Activated B cell treated with CpG ODN at 0.5 μM for 24 hours (primary cell): Measurements from ENCODE around the gene RBM25. TPM values are rescaled to one million over a fixed set of nuclear protein-coding genes. Genes with fewer than 3 reads are reported as not detected.

Experiments
- ATAC-seq: fragments of 200-7000 bp; cut with Tn5 transposase; one replicate; pipeline ENCODE4 v1.10.0; 2021; ENCODE audit warnings: low read depth, mild to moderate bottlenecking, moderate library complexity
- CTCF ChIA-PET: fragments of 350-600 bp; sonication (Branson Sonifier 250); formaldehyde crosslinking; loops from one replicate; lab custom pipeline; 2021; ENCODE audit warnings: antibody characterized with exemption; lab: Charles Lee
- POLR2A ChIA-PET: fragments of 350-600 bp; sonication (Branson Sonifier 250); formaldehyde crosslinking; loops from one replicate; lab custom pipeline; 2021; ENCODE audit warnings: antibody characterized with exemption; lab: Charles Lee
- DNase-seq: peaks from one replicate; pipeline ENCODE4 v3.0.0; 2022
- H3K27ac Mint-ChIP-seq: one replicate; pipeline ENCODE4 v1.8.0; 2020; ENCODE audit warnings: mixed read lengths
- H3K27me3 Mint-ChIP-seq: one replicate; pipeline ENCODE4 v1.8.0; 2021; ENCODE audit warnings: mixed read lengths
- H3K36me3 Mint-ChIP-seq: one replicate; pipeline ENCODE4 v1.8.0; 2021; ENCODE audit warnings: low read depth, mixed read lengths
- H3K4me1 Mint-ChIP-seq: one replicate; pipeline ENCODE4 v1.8.0; 2021; ENCODE audit warnings: mixed read lengths
- H3K4me3 Mint-ChIP-seq: one replicate; pipeline ENCODE4 v1.8.0; 2020; ENCODE audit warnings: mild to moderate bottlenecking, mixed read lengths
- H3K9me3 Mint-ChIP-seq: one replicate; pipeline ENCODE4 v1.8.0; 2020; ENCODE audit warnings: mixed read lengths
- intact Hi-C: fragments of 100-400 bp; cut with micrococcal nuclease; formaldehyde crosslinking; loops from one replicate; pipeline ENCODE4 v1.15.1; 2024
- total RNA-seq: library from RNA; stranded (reverse); gene quantifications from 2 replicates; pipeline ENCODE4 v1.2.3, GENCODE V29; 2022
- TF ChIP-seq, protein P1 (sequence below): fragments of 200-600 bp; IDR thresholded peaks from one replicate; pipeline ENCODE4 v1.8.0; 2022; ENCODE audit warnings: antibody characterized with exemption, mild to moderate bottlenecking

The RBM25 gene
- total RNA-seq, 1 donor from 2014 or later = 123 TPM

DNA sequence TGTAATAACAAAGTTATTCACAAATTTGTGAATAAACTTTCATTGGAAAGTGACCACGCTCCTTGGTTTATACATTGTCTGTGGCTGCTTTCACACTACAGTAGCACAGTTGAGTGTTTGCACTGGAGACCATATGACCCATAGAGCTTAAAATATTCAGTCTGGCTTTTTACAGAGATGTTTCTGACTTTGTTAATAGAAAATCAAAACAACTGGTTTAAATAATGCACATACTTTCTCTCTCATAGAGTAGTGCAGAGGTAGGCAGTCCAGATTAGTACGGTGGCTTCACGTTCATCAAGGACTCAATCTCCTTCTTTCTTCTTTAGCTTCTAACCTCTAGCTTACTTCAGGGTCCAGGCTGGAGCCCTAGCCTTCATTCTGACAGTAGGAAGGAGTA lies 114.2 kb downstream of the RBM25 start:
- intact Hi-C loops = loop anchor here (5.0 kb wide), 1 partner anchor 125 kb away; no protein-coding TSS in a partner anchor
- Mint-ChIP-seq H3K27me3 (no peaks in the 10 kb centered on the region), H3K9me3 (no peaks in the 10 kb centered on the region), H3K36me3 (peaks cover 89% of the 10 kb centered on the region), H3K27ac (no peak overlapping the region), H3K4me3 (no peak overlapping the region), H3K4me1 (no peaks in the 10 kb centered on the region)
- DNase-seq (no peak), ATAC-seq (no peak)
- ChIA-PET CTCF (interaction anchor here (1.1 to 3.1 kb wide), 3 partner anchors 20 to 300 kb away, joined by 3 to 15 read pairs (median 3); no protein-coding TSS in a partner anchor), POLR2A (no interaction called here)
- TF ChIP-seq, protein P1, sequence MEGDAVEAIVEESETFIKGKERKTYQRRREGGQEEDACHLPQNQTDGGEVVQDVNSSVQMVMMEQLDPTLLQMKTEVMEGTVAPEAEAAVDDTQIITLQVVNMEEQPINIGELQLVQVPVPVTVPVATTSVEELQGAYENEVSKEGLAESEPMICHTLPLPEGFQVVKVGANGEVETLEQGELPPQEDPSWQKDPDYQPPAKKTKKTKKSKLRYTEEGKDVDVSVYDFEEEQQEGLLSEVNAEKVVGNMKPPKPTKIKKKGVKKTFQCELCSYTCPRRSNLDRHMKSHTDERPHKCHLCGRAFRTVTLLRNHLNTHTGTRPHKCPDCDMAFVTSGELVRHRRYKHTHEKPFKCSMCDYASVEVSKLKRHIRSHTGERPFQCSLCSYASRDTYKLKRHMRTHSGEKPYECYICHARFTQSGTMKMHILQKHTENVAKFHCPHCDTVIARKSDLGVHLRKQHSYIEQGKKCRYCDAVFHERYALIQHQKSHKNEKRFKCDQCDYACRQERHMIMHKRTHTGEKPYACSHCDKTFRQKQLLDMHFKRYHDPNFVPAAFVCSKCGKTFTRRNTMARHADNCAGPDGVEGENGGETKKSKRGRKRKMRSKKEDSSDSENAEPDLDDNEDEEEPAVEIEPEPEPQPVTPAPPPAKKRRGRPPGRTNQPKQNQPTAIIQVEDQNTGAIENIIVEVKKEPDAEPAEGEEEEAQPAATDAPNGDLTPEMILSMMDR = no peak

DNA sequence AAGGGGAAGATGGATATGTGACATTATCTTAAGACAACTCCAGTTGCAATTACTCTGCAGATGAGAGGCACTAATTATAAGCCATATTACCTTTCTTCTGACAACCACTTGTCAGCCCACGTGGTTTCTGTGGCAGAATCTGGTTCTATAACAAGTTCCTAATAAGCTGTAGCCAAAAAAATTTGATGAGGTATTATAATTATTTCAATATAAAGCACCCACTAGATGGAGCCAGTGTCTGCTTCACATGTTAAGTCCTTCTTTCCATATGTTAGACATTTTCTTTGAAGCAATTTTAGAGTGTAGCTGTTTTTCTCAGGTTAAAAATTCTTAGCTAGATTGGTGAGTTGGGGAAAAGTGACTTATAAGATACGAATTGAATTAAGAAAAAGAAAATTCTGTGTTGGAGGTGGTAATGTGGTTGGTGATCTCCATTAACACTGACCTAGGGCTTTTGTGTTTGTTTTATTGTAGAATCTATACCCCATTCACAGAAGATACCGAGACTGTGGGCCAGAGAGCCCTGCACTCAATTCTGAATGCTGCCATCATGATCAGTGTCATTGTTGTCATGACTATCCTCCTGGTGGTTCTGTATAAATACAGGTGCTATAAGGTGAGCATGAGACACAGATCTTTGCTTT lies 114.9 kb downstream of the RBM25 start:
- ATAC-seq = no peak
- intact Hi-C loops = loop anchor here (1.0 to 5.0 kb wide), 3 partner anchors 124 to 460 kb away; no protein-coding TSS in a partner anchor
- peaks cover 86% of the 10 kb centered on the region for H3K36me3 Mint-ChIP-seq
- H3K27me3 Mint-ChIP-seq = no peaks in the 10 kb centered on the region
- H3K9me3 Mint-ChIP-seq = no peaks in the 10 kb centered on the region
- TF ChIP-seq, protein P1 = no peak
- CTCF ChIA-PET = interaction anchor here (1.1 to 3.1 kb wide), 3 partner anchors 21 to 299 kb away, joined by 3 to 15 read pairs (median 3); no protein-coding TSS in a partner anchor
- no peak for DNase-seq
- POLR2A ChIA-PET = no interaction called here
- H3K4me3 Mint-ChIP-seq = no peak overlapping the region
- no peaks in the 10 kb centered on the region for H3K4me1 Mint-ChIP-seq
- H3K27ac Mint-ChIP-seq = no peak overlapping the region

Other genes with a start within 250 kb of the RBM25 start
- gene DPF3, start 164.4 kb upstream of the RBM25 start, total RNA-seq = 3.5 and 4.3 TPM in 2 replicates
- 33.9 and 38.7 TPM in 2 replicates for gene DCAF4, start 132.1 kb upstream of the RBM25 start, total RNA-seq
- 12.7 and 16.5 TPM in 2 replicates for gene ZFYVE1, start 31.4 kb upstream of the RBM25 start, total RNA-seq
- gene PSEN1, start 78.0 kb downstream of the RBM25 start, total RNA-seq = 38.6 and 42.9 TPM in 2 replicates
- 0.42 and 0.46 TPM in 2 replicates for gene PAPLN, start 179.0 kb downstream of the RBM25 start, total RNA-seq